Activated CD8-positive, alpha-beta memory T cell treated with anti-CD3 and anti-CD28 coated beads, Interleukin-2, amount 50 U/mL, for 4 hours (primary cell): ENCODE measurements around the gene C14orf39.
"Not testable (repeated sequence)": the region's sequence is repeated elsewhere in the genome, so short reads cannot be mapped to it uniquely, and the experiment has no call there.

Source experiments
- DNase-seq: peaks from one replicate; pipeline ENCODE4 v3.0.0-alpha.2; 2020

C14orf39 gene

GRCh38 chr14:60488175-60488574 is 2.3 kb upstream of the C14orf39 start:
- DNase-seq = no peak

GRCh38 chr14:60487211-60487610 is 1.3 kb upstream of the C14orf39 start:
- DNase-seq = no peak

- no peak for DNase-seq
These were observed 736 bp downstream of the C14orf39 start for GRCh38 chr14:60485057-60485597.

- DNase-seq = no peak
These were observed 3.1 kb downstream of the C14orf39 start for GRCh38 chr14:60482743-60483142.

GRCh38 chr14:60480248-60480647 is 5.6 kb downstream of the C14orf39 start:
- DNase-seq = not testable (repeated sequence)

- no peak for DNase-seq
These were observed 30.0 kb downstream of the C14orf39 start for GRCh38 chr14:60455875-60456274.

- DNase-seq = no peak
These were observed 55.6 kb downstream of the C14orf39 start for GRCh38 chr14:60430276-60430675.

- DNase-seq = no peak
These were observed 65.8 kb downstream of the C14orf39 start for GRCh38 chr14:60420050-60420449.

GRCh38 chr14:60397550-60397949 is 88.3 kb downstream of the C14orf39 start:
- DNase-seq = not testable (repeated sequence)

GRCh38 chr14:60396718-60397343 is 89.0 kb downstream of the C14orf39 start:
- no peak for DNase-seq
